ENCODE measurements around the gene ARHGAP27.
A peak's percentile ranks its signal among the peaks of the same experiment; 100 is the strongest.

Gene ARHGAP27

GRCh38 chr17:45405250-45406086, 27.2 kb downstream of the ARHGAP27 start:
- DNase-seq: no peak

DNA sequence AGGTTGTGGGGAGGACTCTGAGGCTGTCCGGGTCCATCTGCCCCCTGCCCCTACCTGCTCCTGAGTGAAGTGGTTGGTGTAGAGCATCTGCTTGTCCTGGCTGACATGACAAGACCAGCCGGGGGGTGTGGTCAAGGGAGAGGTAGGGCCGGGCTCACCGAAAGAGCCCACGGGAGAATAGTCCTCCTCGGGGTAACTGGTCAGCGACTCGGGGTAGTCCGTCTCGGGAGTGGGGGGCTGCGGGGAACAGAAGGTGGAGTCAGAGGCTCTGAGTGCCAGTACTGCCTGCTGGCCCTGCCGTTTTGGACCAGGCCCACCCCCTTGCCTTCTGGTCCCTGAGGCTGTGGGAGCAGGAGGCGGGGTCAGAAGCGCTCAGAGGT, 27.8 kb downstream of the ARHGAP27 start:
- DNase-seq: no peak

DNA sequence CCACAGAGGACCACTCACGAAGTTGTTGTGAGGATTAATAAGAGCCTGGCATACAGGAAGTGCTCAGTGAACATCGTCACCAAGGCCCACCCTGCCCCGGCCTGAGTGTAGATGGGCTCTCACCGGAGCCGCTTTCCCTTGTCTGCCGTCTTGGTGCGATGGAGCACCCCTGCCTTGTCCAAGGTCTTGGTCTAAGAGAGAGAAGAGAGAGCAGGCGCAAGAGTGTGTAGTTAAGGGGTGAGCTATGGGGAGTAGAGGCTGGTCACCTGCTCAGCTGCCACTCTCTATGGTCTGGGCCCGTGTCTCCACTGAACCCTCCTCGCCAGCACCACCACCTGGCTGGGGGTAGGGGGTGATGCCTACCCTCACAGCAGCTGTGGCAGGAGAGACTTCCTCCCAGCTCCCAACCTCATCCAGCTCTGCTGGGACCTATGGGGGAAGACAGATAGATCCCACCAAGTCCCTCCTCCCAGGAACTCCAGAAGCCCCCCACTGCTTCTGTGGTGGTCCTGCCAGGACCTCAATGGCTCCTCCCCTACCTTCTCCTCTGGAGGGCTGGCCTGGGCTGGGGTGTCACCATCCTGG, 28.7 kb downstream of the ARHGAP27 start:
- no peak for DNase-seq

GRCh38 chr17:45402916-45403315, 29.8 kb downstream of the ARHGAP27 start:
- no peak for DNase-seq

- DNase-seq: no peak
Observed at GRCh38 chr17:45398800-45399199, 33.9 kb downstream of the ARHGAP27 start.

DNA sequence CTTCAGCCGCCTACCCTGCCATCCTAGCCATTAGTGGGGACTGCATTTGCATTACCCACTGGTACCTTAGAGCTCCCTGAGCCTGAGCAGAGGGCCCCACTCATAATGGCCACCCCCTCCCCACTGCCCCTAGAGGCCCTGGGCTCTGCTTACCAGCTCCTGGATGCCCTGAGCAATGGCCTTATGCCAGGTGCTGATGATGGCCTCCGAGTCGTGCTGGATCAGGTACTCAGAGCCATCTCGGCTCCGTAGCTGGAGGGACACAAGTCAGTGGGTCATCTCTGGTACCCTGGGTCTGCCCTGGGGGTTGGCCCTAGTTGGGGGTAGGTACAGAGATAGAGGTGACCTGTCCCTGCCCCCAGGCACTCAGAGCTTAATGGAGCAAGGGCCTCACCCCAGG, 34.9 kb downstream of the ARHGAP27 start:
- DNase-seq: no peak

DNA sequence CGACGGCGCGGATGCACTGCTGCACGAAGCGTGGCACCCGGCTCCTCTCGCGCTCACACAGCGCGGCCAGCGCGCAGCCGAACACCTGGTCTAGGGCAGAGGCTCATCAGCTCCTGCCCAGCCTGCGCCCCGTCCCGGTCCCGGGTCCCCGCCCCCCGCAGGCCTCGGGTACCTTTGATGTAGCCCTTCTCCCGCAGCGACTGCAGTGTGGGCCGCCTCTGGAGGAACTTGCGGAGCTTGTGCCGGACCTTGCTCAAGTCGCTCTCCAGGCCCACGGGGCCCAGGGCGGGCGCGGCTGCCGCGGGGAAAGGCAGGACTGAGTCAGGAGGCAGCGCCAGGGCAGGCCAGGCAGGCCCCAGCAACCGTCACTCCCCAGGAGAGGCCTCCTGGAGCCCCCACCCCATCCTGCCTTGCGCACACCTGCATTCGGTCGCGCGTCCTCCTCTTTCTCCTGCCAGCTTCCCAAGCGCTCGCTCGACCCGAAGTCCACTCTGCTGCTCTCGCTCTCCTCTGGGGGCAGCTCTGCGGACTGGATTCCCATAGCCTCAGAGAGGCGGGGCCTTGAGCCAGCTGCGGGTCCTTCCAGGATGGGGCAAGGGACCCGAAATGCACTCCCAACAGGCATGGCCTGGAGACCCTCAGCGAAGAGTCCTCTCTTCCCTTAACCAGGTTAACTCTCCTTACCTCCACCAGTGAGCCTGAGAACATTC, 36.0 kb downstream of the ARHGAP27 start:
- no peak for DNase-seq

DNA sequence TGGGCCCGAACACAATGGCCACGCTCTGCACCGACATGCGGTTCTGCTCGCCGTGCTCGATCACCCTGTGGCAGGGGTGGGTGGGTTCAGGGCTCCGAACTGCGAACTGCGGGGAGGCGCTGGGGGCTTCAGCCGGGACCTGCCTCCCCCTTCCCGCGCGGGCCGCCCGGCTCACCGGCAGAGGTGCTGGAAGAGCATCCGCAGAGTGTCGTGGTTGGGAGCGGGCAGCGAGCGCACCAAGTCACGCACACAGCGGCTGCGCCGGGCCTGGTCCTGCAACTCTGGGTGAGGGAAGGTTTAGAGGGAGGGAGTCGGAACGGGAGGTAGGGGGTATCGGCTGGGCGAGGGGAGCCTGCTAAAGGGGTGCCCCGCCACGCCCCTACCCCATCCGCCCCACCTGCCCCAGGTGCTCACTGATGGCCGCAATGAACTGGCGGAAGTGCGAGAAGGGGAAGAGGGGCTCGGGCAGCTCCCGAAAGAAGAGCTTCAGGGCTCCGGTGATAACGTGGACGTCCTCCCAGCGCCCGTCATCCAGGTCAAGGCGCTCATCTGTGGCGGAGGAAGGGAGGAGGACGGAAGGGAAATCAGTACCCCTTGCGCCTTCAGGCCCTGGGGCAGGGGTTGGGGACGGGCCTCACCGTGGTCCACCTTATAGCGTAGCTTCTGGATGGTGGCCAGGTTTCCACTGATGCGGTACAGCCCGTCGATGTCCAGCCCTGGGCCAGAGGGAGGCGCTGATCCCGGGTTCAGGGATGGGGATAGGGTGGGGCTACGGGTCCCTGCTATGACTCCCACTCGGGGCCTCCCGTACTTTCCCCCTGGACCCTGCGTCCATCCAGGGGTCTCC, 36.9 kb downstream of the ARHGAP27 start:
- DNase-seq: no peak

- peak; percentile 15 for DNase-seq
Observed at GRCh38 chr17:45394913-45395568, 37.6 kb downstream of the ARHGAP27 start.

DNA sequence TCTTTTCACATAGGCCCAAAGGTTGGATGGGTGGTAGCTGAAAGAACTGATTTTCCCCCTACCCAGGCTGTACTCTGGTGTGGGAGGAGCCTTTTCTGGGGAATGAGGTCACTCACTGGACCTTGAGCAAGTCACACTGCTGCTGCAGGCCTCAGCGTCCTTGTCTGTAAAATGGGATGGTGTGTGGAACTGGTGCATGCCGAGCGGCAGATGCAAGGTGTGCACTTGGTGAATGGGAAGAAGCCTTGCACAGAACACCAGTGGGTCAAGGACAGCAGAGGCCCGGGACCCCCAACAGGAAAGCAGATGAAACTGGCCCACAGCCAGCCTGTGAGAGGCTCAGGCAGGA, 38.1 kb downstream of the ARHGAP27 start:
- no peak for DNase-seq

GRCh38 chr17:45394091-45394490, 38.6 kb downstream of the ARHGAP27 start:
- no peak for DNase-seq

- no peak for DNase-seq
Observed at GRCh38 chr17:45393411-45393810, 39.3 kb downstream of the ARHGAP27 start.

- no peak for DNase-seq
Observed at GRCh38 chr17:45391918-45392317, 40.8 kb downstream of the ARHGAP27 start.

- no peak for DNase-seq
Observed at GRCh38 chr17:45391291-45391690, 41.4 kb downstream of the ARHGAP27 start.

DNA sequence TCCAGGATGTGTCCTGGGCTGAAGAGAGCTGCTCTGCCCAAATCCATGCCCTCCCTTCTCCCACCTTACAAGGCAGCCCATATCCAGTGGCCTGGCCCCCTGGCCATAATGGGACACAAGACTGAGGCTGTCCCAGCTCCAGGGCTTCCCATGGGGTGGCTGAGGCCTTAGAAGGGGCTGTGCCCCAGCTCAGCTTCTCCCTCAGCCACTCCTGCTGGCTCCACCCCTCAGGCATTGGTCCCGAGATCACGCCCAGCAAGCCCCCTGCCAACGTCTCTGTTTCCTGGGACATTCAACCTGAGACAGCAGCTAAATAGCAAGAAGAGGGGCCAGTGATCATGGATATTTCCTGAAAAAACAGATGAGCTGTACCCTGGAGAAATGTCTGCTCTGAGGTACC, 43.3 kb downstream of the ARHGAP27 start:
- no peak for DNase-seq

- DNase-seq: no peak
Observed at GRCh38 chr17:45388604-45389325, 43.9 kb downstream of the ARHGAP27 start.

GRCh38 chr17:45387739-45388138, 44.9 kb downstream of the ARHGAP27 start:
- no peak for DNase-seq

DNA sequence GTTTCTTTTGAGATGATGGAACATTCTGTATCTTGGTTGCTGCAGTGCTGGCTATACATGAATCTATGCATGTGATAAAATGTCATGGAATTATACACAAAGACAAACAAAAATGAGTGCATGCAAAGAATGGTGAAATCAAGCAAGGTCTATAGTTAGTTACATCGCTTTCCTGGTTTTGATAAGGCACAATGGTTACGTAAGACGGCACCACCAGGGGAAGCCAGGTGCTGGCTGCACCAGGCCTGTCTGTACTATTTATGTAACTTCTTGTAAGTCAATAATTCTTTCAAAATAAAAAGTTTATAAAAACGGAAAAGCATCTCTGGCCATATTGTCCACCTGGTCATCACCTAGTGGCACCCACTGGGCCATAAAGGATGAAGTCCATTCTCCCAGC, 46.5 kb downstream of the ARHGAP27 start:
- no peak for DNase-seq

DNA sequence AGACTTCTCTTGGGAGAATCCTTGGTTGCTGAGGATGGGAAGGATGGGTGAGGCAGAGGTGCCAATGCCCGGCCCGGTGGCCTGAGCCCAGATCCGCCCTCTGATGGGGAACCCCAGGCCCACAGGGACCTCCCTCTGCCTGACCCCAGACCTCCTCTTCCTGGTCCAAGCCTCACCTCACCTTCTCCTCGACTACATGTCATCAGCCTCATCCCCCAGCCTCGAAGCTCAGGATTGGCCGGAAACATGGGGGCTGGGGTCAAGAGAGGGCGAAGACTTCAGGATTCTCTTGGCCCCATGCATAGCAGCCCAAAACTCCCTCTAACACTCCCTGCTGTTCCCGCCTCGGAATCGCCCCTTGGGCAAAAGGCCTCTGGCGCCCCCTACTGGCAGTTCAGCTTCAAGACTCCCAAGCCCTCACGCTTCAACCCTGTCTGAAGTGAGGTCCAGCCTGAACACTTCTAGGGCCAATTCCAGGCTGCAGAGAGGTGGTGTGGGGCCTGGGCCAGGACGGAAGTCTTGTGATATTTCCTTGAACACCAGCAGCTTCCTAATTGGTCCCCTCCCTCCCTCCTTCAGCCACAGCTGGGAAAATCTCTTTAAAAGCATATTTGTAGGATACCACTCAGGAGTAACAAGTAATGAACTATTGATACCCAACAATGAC, 47.2 kb downstream of the ARHGAP27 start:
- DNase-seq: peak; percentile 24

DNA sequence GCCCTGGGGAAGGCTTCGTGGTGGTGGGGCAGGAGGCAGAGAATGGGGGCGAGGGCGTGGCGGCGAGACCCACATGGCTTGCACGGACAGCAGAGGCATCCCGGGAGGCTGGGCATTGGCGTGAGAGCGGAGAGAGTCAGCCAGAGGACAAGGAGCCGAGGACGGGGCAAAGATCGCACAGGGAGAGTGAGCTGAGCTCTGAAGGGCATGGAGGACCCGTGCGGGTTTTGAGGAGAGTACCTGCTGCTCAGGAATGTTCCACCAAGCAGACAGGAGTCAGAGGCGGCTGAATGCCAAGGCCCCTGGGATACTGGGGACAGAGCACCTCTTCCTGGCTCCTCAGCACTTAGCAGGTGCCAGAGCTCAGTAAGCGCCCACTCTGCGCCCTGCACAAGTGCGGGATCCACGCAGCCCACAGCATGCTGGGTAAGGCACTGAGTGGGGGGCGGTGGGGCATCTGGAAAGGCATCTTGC, 47.8 kb downstream of the ARHGAP27 start:
- DNase-seq: no peak

All from NCI-H524 treated with DMSO at 0.1 percent for 48 hours (cell line).